ENCODE results near the gene KPNA1. TPM values are rescaled to one million over a fixed set of nuclear protein-coding genes. Genes with fewer than 3 reads are reported as not detected.

KPNA1 gene
- total and polyA plus RNA-seq, 2 of the 13 experiments (the other 11 are each of a cell fraction or from before 2014, with no cell fraction given), result 15.4 to 30.0 TPM

GRCh38 chr3:122515020-122515468 is 305 bp upstream of the KPNA1 start (continued):
- TF ChIP-seq, protein P1, sequence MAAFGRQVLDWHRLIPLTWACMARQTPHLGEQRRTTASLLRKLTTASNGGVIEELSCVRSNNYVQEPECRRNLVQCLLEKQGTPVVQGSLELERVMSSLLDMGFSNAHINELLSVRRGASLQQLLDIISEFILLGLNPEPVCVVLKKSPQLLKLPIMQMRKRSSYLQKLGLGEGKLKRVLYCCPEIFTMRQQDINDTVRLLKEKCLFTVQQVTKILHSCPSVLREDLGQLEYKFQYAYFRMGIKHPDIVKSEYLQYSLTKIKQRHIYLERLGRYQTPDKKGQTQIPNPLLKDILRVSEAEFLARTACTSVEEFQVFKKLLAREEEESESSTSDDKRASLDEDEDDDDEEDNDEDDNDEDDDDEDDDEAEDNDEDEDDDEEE (CRISPR knock-in tag; IDR thresholded peaks at IDR 0.05), result peak; percentile 87
- TF ChIP-seq CBX1 (IDR thresholded peaks at IDR 0.05; ENCODE audit: low read depth) (no peak), ZNF281 (CRISPR knock-in tag; IDR thresholded peaks at IDR 0.05; ENCODE audit: borderline replicate concordance) (no peak), ESRRA (CRISPR knock-in tag; IDR thresholded peaks at IDR 0.05; ENCODE audit: low read depth) (no peak), NFIC (IDR thresholded peaks at IDR 0.05; ENCODE audit: low read length) (no peak), E2F1 (CRISPR knock-in tag; IDR thresholded peaks at IDR 0.05) (no peak), ZBTB37 (CRISPR knock-in tag; IDR thresholded peaks at IDR 0.05) (no peak), SETDB1 (CRISPR knock-in tag; IDR thresholded peaks at IDR 0.05; ENCODE audit: borderline replicate concordance) (no peak), GABPA (IDR thresholded peaks at IDR 0.05; ENCODE audit: low read depth, low read length) (no peak), GABPA (CRISPR knock-in tag; IDR thresholded peaks at IDR 0.05; ENCODE audit: low read depth) (0 out of 2 replicates have a peak, but pooled peaks have one; percentile 47), KAT2B (IDR thresholded peaks at IDR 0.05; ENCODE audit: borderline replicate concordance, low read depth, low read length) (no peak), FOXC1 (CRISPR knock-in tag; IDR thresholded peaks at IDR 0.05; ENCODE audit: borderline replicate concordance) (0 out of 2 replicates have a peak, but pooled peaks have one; percentile 27)
- TF ChIP-seq, protein P2, sequence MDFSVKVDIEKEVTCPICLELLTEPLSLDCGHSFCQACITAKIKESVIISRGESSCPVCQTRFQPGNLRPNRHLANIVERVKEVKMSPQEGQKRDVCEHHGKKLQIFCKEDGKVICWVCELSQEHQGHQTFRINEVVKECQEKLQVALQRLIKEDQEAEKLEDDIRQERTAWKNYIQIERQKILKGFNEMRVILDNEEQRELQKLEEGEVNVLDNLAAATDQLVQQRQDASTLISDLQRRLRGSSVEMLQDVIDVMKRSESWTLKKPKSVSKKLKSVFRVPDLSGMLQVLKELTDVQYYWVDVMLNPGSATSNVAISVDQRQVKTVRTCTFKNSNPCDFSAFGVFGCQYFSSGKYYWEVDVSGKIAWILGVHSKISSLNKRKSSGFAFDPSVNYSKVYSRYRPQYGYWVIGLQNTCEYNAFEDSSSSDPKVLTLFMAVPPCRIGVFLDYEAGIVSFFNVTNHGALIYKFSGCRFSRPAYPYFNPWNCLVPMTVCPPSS (IDR thresholded peaks at IDR 0.05), result no peak
- TF ChIP-seq, protein P3, sequence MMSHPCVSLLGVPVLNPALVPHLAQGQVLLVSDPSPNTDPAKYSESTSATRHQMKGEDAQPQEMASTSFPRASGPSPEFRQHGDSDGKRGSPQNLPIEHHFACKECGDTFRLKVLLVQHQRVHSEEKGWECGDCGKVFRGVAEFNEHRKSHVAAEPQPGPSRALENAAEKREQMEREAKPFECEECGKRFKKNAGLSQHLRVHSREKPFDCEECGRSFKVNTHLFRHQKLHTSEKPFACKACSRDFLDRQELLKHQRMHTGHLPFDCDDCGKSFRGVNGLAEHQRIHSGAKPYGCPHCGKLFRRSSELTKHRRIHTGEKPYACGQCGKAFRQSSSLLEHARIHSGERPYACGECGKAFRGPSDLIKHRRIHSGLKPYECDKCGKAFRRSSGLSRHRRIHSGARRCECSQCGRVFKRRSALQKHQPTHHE (CRISPR knock-in tag; IDR thresholded peaks at IDR 0.05; ENCODE audit: borderline replicate concordance), result 0 out of 2 replicates have a peak, but pooled peaks have one; percentile 28

Measured in HepG2 (cell line).